NCI-H128 (cell line): ENCODE measurements around the gene PNLDC1.
"Not testable (repeated sequence)": the region's sequence is repeated elsewhere in the genome, so short reads cannot be mapped to it uniquely, and the experiment has no call there.

Experiments
- DNase-seq: peaks from one replicate; lab custom pipeline; 2025; ENCODE audit not compliant: unreplicated experiment; lab: John Stamatoyannopoulos, UW

The PNLDC1 gene

GRCh38 chr6:159819098-159819497 is 19.0 kb downstream of the PNLDC1 start:
- DNase-seq, result no peak

DNA sequence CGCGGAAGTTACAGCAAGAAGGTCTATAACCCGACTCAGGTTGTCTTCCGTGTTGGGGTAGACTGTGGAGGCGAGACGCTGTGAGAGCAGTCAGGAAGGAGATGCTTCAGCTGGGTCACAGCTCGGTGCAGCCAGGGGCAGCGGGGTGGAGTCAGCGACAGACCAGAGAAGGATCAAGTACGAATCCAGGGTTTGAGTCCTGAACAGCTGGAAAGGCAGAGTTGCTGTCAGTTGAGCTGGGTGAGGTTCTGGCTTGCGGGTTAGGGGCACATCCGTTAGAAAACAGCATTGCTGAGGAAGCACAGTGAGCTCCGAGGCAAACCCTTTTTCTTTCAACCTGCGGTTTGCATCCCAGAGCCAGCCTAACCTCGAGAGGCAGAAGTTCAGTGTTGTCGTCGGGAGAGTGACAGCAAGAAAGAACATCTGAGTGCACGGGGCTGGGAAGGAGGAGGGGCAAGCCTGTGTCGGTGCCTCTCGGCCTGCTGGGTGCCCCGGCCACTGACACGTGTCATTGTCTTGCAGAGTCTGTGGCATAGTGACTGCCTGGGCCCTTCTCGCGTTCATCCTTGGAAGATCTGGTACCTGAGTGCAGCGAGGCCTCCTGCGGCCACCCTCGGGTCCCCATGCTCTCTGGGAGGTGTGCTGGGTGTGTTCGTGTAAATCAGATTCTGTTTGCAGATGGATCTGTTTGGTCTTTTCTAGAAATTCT is 20.0 kb downstream of the PNLDC1 start:
- no peak for DNase-seq

DNA sequence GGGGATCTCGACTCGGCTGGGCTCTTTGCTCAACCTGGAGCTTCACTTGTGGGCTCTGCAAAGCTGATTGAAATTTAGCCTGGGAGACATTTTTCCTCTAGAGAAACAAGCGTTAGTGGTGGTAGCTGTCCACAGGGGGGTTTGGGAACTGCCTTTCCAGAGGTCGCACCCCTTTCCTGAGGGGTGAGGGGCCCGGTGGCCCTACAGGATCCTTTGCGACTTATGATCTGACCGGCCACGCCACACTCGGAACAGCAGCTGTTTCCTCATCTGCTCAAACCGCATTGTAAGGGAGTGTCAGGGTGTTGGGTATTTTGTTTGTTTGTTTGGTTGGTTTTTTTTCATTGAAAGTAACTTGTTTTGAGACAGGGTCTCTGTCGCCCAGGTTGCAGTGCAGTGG is 21.0 kb downstream of the PNLDC1 start:
- no peak for DNase-seq

- DNase-seq, result no peak
Measured at GRCh38 chr6:159821726-159822125, 21.6 kb downstream of the PNLDC1 start.

DNA sequence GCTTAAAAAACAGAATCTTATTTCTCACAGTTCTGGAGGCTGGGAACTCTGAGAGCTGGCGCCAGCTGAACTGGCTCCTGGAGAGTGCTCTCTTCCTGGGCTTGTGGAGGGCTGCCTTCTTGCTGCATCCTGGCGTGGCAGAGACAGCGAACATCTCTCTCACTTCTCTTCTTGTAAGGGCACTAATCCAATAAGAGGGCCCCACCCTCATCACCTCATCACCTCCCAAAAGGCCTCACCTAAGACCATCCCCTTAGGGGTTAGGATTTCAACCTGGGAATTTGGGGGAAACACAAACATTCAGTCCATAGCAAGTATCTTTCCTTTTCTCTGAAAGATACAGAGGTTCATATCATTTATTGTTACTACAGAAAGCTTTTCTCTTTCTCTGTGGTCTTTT is 23.9 kb downstream of the PNLDC1 start:
- no peak for DNase-seq

DNA sequence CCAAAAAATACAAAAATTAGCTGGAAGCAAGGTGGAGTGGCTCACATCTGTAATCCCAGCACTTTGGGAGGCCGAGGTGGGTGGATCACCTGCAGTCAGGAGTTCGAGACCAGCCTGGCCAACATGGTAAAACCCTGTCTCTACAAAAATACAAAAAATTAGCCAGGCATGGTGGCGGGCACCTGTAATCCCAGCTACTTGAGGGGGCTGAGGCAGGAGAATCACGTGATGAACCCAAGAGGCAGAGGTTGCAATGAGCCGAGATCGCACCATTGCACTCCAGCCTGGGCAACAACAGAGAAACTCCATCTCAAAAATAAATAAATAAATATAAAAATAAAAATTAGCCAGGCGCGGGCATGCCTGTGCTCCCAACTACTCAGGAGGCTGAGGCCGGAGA is 24.6 kb downstream of the PNLDC1 start:
- DNase-seq, result not testable (repeated sequence)

GRCh38 chr6:159826004-159826403 is 25.9 kb downstream of the PNLDC1 start:
- DNase-seq, result no peak

DNA sequence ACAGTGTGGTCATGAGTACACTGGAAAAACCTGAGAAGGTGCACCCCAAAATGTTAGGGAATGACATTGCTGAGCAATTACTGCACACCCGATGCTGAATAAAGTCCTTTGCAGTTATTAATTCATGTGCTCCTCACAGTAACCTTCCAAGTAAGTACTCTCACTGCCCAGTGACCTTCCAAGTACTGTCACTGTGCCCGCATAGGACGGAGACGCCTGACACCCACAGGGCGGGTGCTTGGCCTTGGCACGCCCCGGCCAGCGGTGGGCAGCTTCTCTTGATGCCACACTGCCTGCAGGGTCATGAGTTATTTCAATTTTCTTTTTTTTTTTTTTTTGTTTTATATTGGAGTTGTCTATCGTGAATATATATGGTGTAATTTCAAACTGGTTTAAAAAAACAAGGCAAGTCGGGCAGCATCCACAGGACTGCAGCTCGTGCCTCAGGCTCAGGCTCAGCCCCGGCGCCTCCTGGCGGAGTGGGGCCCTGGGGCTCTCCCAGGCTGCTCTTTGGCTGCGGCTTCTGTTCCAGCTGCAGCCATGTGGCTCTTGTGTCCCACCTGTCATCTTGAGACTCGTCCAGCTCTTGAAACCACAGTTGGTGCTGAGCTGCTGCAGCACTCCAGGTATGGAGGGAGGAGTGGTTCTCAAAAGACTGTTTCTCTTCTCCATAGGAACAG is 27.0 kb downstream of the PNLDC1 start:
- no peak for DNase-seq

DNA sequence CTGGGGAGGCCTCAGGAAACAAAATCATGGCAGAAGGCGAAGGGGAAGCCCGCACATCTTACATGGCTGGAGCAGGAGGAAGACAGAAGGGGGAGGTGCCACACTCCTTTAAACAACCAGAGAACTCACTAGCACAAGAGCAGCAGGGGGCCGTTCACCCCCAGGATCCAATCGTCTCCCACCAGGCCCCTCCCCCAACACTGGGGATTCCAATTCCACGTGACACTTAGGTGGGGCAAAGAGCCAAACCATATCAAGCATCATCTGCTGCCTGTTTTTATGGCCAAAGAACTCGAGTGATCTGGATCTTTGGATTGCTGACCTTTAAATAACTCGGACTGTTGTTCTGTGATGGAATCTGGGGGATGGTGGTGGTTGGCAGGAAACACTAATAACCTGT is 28.0 kb downstream of the PNLDC1 start:
- no peak for DNase-seq

- DNase-seq, result no peak
Measured at GRCh38 chr6:159829526-159829925, 29.4 kb downstream of the PNLDC1 start.

GRCh38 chr6:159830501-159831372 is 30.7 kb downstream of the PNLDC1 start:
- DNase-seq, result no peak

DNA sequence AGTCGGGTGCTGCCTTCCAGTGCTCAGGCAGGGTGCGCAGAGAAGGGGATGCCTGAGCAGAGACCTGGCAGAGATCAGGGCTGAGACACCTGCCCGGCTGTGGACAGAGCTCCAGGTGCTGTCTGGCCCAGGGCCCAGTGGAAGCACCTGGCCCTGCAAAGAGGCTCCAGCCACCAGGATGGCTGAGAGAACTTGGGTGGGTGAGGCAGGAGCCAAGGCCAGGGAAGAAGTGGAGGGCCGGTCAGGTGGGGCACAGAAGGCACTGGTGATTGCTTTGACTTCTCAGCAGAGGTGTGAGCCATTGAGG is 31.2 kb downstream of the PNLDC1 start:
- DNase-seq, result no peak

GRCh38 chr6:159832946-159833345 is 32.9 kb downstream of the PNLDC1 start:
- DNase-seq, result no peak

GRCh38 chr6:159833556-159833955 is 33.5 kb downstream of the PNLDC1 start:
- DNase-seq, result no peak

DNA sequence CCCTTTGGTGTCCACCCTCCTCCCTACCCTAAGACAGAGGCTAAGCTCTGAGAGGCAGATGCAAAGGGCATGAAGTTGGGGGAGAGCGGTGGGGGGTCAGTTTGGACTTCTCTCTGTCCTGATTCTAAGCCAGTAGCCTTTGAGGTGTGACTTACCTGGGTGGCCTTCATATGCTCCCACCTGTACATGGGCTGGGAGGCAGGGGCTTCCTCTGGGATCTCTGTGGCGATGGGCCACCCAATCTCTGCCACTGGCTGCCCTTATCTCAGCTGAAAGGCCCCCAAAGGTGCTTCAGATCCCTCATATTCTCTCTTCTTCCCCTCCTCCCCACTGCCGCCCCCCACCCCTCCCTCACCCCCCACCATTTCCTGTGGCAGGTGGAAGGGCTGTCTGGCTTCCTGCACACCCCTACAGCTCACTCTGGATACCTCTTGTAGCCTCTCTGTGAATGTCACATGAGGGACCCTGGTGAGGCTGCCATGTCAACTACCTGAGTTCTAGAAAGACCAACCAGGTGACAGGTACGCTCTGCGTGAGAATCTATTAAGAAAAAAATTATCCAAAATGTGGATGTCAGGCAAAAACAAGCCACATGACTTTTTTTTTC is 34.0 kb downstream of the PNLDC1 start:
- DNase-seq, result no peak

DNA sequence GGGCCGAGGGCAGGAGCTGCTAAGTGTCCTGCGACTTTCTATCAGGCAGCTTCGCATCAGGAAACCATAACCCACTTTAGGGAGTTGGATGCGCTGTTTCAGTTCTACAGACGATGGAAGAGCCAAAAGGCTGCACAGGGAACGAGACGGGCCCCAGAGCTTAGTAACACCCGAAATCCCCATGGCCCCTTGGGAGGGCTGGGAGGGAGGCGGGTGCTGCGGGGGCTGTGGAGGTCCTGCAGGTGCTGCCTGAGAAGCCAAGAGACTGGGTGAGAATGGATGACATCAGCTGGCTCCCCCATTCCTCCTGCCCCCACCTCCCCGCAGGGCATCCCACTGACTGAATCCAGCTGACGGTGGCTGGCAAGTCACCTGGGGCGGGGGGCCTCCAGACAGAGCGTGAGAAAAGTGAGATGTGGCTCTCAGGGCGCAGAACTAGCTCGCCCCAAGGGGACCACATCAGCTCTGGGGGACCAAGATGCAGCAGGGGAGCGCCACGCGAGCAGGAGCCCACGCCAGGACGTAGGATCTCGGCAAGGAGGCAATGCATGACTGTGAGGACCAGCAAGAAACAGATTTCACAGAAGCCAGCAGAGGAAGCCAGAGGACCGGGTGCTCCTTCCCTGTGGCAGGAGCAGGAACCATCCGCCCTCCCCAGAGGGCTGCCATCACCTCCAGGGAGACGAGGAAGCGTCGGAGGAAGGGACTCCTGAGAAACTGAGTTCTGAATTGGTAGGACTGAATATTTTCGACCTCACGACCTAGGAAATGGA is 36.8 kb downstream of the PNLDC1 start:
- DNase-seq, result no peak

DNA sequence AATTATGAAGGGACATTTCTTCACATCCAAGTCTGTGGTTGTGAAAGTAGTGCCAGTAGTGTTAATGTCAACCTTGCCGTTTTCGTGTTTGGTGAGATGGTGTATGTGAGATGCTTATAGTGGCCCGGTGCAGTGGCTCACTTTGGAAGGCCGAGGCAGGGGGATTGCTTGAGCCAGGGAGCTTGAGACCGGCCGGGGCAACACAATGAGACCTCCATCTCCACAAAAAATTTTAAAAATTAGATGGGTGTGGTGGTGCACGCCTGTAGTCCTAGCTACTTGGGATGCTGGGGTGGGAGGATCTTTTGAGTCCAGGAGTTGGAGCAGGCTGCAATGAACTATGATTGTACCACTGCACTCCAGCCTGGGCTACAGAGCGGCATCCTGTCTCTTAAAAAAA is 37.4 kb downstream of the PNLDC1 start:
- no peak for DNase-seq

DNA sequence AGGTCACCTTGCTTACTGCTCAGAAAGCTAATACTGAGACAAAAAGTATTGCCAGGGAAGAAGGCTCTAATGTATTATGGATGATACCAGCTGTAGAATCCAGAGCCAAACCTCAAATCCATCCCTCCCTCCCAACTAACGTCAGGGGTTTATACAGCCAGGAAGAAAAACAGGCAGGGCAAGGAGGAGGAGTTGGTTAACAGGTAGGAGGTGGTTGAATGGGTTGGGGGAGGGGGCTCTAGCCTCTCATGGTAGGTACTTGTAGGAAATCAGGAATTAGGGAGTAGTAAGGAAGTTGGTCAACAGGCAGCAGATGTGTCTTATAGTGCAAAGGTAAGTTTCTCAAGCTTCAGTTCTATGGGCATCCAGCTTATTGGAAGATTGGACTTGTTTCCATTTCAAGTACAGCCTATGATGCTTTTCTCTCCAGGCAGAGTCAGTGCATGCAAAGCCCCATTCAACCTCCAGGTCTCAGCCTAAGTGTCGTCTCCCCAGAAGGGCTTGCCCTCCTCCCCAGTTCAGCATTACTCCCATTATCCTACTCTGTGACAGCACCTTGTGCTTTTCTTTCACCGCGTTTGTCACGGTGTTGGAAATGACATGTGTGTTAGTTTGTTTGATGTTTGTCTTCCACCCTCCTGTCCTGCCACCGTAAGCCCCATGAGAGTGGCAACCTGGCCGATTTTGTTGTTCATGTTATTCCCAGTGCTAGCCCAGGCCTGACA is 38.1 kb downstream of the PNLDC1 start:
- DNase-seq, result no peak

DNA sequence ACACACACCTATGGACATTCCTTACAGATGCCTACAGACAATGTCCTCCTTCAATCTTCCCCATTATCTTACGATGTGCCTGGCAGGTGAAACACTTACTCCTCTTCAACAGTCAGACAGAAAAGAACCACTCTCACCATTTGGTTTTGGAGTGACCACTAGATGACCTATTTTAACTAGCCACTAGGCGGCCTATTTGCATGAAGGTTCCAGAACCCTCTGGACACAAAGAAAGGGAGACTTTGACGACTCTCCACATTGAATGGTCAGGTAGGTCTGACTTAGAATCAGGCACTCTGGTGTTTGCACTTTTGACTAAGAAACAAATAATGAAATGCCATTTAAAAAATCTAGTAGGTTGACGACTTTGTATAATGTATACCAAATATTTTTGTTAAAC is 42.0 kb downstream of the PNLDC1 start:
- no peak for DNase-seq
